Measurements from ENCODE around the gene MAST3.

DNA sequence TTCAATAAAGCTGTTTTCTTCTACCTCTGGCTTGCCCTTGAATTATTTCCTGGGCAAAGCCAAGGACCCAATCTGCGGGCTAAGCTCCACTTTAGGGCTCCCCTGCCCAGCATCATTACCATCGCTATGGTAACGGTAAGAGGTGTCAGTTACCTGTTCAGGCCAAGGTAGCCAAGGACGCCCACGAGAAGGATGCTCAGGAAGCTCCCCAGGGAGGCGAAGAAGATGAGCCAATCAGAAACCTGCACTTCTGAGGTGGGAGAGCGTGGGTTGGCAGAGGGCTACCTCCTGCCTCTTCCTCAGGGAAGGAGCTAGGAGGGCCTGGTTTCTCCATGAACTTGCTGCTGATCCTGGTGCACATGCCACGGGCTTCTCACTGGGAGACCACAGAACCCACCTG, 35.5 kb upstream of the MAST3 start:
- TF ChIP-seq, protein P1, sequence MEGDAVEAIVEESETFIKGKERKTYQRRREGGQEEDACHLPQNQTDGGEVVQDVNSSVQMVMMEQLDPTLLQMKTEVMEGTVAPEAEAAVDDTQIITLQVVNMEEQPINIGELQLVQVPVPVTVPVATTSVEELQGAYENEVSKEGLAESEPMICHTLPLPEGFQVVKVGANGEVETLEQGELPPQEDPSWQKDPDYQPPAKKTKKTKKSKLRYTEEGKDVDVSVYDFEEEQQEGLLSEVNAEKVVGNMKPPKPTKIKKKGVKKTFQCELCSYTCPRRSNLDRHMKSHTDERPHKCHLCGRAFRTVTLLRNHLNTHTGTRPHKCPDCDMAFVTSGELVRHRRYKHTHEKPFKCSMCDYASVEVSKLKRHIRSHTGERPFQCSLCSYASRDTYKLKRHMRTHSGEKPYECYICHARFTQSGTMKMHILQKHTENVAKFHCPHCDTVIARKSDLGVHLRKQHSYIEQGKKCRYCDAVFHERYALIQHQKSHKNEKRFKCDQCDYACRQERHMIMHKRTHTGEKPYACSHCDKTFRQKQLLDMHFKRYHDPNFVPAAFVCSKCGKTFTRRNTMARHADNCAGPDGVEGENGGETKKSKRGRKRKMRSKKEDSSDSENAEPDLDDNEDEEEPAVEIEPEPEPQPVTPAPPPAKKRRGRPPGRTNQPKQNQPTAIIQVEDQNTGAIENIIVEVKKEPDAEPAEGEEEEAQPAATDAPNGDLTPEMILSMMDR (IDR thresholded peaks at IDR 0.05; ENCODE audit: low read depth, low read length) = no peak
- TF ChIP-seq EZH2phosphoT487 (IDR thresholded peaks at IDR 0.05; ENCODE audit: low read depth) = no peak
